ENCODE data around the gene UPF2. TPM values are rescaled to one million over a fixed set of nuclear protein-coding genes. Genes with fewer than 3 reads are reported as not detected.

UPF2 gene
- total RNA-seq, 1 donor from 2014 or later: 16.1 TPM

DNA sequence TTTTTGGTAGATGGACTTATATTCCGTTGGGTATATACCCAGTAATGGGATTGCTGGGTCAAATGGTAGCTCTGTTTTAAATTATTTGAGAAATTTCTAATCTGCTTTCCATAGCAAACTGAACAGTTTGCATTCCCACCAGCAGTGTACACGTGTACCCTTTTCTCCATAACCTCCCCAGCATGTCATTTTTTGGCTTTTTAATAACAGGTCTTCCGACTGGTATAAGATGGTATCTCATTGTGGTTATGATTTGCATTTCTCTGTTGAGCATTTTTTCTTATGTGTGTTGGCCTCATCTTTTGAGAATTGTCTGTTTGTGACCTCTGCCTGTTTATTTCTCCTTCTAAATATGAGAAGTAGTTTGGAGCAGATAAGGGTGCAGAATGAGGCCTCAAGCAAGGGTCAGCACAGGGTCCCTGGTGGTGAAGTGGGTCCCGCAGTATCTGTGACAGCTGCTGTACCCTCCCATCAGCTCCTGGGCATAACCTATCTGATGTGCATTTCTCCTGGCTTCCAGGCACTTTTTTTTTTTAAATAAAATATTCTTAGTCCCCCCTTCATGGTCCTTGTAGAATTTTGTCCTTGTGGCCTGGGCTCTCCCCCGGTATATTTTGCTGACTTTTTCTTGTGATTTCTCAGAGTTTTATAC is 145.9 kb downstream of the UPF2 start:
- Histone ChIP-seq H3K4me3 (ENCODE audit: low read depth, low read length) (no peak overlapping the region), H3K36me3 (ENCODE audit: control insufficient read depth, insufficient read depth, low read length) (no peaks in the 10 kb centered on the region), H3K27me3 (ENCODE audit: control insufficient read depth, insufficient read depth, low read length) (no peaks in the 10 kb centered on the region)
- FAIRE-seq (no peak), DNase-seq (ENCODE audit: low read depth) (no peak)
- TF ChIP-seq, protein P1, sequence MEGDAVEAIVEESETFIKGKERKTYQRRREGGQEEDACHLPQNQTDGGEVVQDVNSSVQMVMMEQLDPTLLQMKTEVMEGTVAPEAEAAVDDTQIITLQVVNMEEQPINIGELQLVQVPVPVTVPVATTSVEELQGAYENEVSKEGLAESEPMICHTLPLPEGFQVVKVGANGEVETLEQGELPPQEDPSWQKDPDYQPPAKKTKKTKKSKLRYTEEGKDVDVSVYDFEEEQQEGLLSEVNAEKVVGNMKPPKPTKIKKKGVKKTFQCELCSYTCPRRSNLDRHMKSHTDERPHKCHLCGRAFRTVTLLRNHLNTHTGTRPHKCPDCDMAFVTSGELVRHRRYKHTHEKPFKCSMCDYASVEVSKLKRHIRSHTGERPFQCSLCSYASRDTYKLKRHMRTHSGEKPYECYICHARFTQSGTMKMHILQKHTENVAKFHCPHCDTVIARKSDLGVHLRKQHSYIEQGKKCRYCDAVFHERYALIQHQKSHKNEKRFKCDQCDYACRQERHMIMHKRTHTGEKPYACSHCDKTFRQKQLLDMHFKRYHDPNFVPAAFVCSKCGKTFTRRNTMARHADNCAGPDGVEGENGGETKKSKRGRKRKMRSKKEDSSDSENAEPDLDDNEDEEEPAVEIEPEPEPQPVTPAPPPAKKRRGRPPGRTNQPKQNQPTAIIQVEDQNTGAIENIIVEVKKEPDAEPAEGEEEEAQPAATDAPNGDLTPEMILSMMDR (IDR thresholded peaks at IDR 0.05; ENCODE audit: insufficient read depth, low read length, severe bottlenecking): no peak

DNA sequence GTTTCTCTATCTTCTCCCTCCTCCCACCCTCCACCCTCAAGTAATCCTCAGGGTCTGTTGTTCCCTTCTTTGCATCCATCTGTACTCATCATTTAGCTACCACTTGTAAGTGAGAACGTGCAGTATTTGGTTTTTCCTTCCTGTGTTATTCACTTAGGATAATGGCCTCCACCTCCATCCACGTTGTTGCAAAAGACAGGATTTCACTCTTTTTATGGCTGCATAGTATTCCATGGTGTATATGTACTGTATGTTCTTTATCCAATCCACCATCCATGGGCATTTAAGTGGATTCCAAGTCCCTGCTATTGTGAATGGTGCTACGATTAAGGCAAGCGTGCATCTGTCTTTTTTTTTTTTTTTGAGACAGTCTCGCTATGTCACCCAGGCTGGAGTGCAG is 147.0 kb downstream of the UPF2 start:
- H3K36me3 ChIP-seq (ENCODE audit: control insufficient read depth, insufficient read depth, low read length): no peaks in the 10 kb centered on the region
- H3K4me3 ChIP-seq (ENCODE audit: low read depth, low read length): no peak overlapping the region
- DNase-seq (ENCODE audit: low read depth): no peak
- TF ChIP-seq, protein P1 (IDR thresholded peaks at IDR 0.05; ENCODE audit: insufficient read depth, low read length, severe bottlenecking): no peak
- FAIRE-seq: no peak
- H3K27me3 ChIP-seq (ENCODE audit: control insufficient read depth, insufficient read depth, low read length): no peaks in the 10 kb centered on the region

DNA sequence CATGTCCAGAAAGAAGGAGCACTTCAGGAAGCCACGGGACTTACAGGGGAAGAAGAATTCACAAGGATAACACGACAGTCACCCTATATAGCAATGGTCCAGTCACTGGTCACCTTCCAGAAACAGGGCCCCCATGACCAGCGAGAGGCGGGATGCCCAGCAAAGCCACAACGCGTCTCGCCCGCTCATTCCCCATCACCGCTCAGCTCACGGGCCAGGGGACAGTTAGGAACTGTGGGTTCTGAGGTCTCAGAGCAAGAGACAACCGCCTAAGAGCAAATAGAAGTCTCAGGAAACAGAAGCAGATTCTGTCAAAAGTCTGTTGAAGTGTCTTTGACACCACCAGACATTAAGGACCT is 147.5 kb downstream of the UPF2 start:
- Histone ChIP-seq H3K27me3 (ENCODE audit: control insufficient read depth, insufficient read depth, low read length) (no peaks in the 10 kb centered on the region), H3K4me3 (ENCODE audit: low read depth, low read length) (no peak overlapping the region), H3K36me3 (ENCODE audit: control insufficient read depth, insufficient read depth, low read length) (no peaks in the 10 kb centered on the region)
- FAIRE-seq (no peak), DNase-seq (ENCODE audit: low read depth) (no peak)
- TF ChIP-seq, protein P1 (IDR thresholded peaks at IDR 0.05; ENCODE audit: insufficient read depth, low read length, severe bottlenecking): no peak

DNA sequence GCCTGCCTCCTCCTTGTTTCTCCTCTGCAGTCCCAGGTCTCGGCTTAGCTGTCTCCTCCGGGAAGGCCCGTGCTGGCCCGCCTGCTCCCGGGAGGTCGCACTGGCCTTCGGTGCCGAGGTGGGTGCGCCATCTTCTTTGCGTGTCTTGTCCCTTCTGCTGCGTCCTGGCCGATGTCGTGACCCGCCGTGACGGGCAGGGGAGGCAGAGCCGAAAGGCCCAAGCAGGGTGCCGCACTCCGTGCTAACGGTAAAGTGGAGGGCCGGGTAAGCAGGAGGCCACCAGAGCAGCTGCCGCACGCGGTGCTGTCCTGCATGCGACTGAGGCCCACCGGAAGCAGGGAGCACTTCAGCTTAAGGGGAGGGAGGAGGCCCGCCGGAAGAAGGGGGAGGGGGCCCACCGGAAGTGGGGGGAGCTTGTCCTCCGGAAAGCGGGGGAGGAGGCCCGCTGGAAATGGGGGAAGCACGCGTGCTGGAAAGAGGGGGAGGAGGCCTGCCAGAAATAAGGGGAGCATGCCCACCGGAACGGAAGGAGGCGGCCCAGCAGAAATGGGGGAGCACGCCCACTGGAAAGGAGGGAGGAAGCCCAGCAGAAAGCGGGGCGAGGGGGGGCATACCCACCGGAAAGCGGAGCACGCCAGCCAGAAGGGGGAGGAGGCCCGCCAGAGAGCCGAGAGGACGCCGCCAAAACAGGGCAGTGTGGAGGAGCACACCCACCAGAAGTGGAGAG is 148.1 kb downstream of the UPF2 start:
- TF ChIP-seq, protein P1 (IDR thresholded peaks at IDR 0.05; ENCODE audit: insufficient read depth, low read length, severe bottlenecking): no peak
- Histone ChIP-seq H3K27me3 (ENCODE audit: control insufficient read depth, insufficient read depth, low read length) (no peaks in the 10 kb centered on the region), H3K36me3 (ENCODE audit: control insufficient read depth, insufficient read depth, low read length) (no peaks in the 10 kb centered on the region), H3K4me3 (ENCODE audit: low read depth, low read length) (no peak overlapping the region)
- FAIRE-seq: no peak
- DNase-seq (ENCODE audit: low read depth): no peak

DNA sequence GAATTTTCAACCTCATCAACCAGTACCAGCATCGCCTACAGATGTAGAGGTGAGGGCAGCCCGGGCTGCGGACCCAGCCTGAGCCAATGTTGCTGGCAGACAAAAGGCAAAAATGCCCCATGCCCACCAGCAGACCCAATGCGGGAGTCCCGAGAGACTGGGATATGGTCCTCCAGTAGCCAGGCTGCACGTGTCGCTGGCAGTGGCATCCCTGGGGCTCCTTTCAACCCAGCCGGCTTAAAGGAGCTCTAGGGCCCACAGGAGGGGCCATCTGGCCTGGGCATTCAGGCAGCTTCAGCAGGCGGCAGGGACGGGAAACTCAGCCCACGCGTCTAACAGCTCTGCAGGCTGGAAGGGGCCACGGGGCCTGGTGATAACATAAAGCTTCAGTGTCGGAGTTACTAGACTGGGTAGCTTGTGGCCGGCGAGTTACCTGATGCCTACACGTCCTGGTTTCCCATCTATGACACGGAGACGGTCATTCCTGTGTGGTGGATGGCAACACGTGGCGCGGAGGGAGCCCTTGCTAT is 148.8 kb downstream of the UPF2 start:
- Histone ChIP-seq H3K27me3 (ENCODE audit: control insufficient read depth, insufficient read depth, low read length) (no peaks in the 10 kb centered on the region), H3K4me3 (ENCODE audit: low read depth, low read length) (no peak overlapping the region), H3K36me3 (ENCODE audit: control insufficient read depth, insufficient read depth, low read length) (no peaks in the 10 kb centered on the region)
- DNase-seq (ENCODE audit: low read depth): no peak
- TF ChIP-seq, protein P1 (IDR thresholded peaks at IDR 0.05; ENCODE audit: insufficient read depth, low read length, severe bottlenecking): no peak
- no peak for FAIRE-seq
